UCSD-AML1 (cell line): Measurements from ENCODE around the gene TOMM34.

ENCODE experiments used
- DNase-seq: peaks from one replicate; lab custom pipeline; 2025; ENCODE audit not compliant: unreplicated experiment; lab: John Stamatoyannopoulos, UW

TOMM34 gene

DNA sequence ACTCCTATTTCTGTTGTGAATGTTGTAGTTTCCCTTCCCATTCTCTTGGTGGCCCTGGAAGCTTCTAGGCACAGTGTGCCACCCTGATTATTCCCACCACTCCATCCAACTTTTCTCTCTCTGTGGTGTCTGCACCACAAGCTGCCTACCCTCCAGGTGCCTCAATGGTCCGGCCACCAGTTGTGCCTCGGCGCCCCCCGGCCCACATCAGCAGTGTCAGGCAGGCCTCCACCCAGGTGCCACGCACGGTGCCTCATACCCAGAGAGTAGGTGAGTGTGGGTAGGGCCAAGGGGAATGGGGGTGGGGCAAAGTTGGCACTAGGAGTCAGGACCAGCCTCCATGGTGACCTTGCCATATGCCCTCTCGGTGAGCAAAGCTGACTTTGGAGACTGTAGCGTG is 27.3 kb downstream of the TOMM34 start:
- DNase-seq = no peak

DNA sequence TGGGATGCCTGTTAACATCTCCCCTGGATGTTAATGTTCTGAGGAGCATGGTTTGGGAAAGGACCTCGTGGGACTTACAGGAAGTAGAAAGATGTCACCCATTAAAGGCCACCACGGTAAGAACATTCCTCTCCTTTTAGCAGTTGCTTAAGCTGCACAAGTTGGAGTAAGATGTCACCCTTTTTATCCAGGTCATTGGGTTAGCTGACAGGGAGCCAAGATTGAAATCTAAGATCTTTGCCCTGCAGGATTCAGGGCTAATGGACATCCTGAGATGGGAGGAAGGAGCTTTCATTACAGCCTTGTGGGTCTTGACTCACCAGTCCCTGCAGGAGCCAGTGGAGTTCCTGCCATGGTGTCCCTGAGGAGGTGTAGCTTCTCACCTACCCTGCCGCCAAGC is 28.3 kb downstream of the TOMM34 start:
- no peak for DNase-seq

DNA sequence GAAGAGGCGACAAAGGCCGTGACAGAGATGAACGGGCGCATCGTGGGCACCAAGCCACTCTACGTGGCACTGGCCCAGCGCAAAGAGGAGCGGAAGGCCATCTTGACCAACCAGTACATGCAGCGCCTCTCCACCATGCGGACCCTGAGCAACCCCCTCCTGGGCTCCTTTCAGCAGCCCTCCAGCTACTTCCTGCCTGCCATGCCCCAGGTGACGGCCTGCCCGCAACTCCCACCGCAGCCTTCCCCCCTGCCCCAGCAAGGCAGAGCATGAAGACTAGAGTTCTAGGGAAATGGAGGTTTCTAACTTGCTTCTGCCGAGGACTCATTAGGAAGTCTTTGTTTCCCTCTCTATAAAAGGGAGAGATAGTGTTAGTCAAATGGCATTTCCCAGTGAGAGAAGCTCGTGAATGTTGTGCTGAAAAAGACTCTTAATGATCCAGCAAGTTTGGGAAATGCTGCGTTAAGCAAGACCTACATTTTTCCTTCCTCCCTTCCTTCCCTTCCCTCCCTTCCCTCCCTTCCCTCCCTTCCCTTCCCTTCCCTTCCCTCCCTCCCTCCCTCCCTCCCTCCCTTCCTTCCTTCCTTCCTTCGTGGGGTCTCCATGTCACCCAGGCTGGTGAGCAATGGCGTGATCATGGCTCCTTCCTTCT is 29.6 kb downstream of the TOMM34 start:
- DNase-seq = no peak

DNA sequence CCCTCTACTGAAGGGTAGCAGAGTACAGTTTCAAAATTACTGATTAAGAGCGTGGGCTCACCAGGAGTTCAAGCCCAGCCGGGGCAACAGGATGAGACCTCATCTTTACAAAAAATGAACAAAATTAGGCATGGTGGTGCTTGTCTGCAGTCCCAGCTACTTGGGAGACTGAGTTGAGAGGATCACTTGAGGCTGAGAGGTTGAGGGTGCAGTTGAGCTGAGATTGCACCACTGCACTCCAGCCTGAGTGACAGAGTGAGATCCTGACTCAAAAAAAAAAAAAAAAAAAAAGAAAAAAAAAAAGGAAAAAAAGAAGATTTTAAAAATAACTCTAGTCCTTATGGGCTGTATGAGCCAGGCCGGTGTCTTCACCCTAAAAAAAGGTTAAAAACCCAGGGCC is 31.6 kb downstream of the TOMM34 start:
- DNase-seq = no peak

DNA sequence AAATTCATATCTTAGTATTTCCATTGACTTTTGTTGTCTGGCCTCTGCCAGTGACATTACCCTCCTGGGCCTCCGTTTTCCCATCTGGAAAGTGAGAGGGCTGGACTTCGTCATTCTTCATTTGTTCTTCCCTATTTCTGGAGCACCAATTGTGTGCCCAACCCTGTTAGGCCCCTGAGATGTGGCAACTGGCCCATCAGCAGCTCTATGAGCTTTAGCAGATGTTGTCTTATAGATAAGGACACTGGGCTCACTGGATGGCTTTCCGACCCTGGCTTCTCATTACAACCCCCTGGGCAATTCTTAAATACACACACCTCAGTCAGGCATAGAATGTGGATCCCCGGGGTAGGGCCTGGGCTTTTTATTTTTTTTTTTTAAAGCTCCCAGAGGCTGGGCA is 35.7 kb downstream of the TOMM34 start:
- no peak for DNase-seq

DNA sequence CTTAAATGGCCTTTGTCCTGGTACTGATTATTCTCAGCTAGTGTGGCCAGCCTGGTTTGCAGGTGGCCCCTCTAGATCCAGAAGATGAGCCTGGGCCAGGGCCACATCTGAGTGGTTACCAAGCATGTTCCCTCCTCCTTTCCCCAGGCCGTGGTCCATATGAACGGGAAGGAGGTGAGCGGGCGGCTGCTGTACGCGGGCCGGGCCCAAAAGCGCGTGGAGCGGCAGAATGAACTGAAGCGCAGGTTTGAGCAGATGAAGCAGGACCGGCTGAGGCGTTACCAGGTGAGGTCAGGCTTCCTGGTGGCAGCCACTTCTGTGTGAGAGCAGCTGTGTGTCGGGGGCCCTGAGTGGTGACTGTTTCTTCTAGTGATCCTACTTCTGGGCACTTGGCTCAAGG is 38.8 kb downstream of the TOMM34 start:
- no peak for DNase-seq

DNA sequence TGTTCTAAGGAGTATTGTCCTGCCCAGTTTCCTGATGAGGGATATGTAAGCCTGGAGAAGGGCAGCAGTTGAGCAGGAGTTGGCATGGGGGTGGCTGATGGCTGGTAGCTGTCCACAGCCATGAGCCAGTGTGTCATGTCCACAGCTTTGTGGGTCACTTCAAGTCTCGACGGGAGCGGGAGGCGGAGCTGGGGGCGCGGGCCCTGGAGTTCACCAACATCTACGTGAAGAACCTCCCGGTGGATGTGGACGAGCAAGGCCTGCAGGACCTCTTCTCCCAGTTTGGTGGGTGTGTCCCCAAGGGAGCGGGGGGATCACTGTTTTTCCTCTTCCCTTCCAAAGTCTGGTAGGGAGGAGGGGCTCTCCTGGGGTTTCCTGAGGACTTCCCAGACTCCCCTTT is 41.4 kb downstream of the TOMM34 start:
- no peak for DNase-seq

DNA sequence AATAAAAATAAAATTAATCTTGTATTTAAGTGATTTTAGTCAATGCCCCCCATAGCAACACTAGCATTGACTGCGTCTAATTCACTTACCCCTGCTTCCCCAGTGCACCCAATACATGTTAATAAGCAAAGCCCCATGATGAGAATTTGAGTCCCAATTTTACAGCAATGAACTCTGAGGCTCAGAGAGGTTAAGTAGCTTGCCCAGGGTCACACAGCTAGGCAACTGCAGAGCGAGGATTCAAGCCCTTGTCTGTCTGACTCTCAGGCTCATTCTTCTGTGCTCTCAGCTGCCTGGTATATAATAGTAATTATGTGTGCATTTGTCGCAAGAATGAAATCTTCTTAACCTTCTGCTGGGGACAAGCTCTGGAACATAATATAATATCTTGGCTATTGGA is 41.9 kb downstream of the TOMM34 start:
- DNase-seq = no peak

DNA sequence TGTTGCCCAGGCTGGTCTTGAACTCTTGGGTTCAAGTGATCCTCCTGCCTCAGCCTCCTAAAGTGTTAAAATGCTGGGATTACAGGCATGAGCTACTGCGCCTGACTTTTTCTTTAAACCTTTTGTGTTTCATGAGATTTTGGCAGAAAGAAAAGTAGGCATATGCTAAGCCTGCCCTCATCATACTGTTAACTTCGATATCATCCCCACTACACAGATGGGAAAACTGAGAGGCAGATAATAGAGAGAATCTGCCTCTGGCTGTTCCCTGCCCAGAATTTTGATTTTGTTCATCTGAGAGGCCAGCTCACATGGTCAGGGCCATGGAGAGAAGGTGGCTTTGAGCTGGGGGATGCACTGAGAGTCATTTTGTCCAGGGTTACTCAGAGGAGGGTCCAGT is 42.8 kb downstream of the TOMM34 start:
- DNase-seq = no peak

DNA sequence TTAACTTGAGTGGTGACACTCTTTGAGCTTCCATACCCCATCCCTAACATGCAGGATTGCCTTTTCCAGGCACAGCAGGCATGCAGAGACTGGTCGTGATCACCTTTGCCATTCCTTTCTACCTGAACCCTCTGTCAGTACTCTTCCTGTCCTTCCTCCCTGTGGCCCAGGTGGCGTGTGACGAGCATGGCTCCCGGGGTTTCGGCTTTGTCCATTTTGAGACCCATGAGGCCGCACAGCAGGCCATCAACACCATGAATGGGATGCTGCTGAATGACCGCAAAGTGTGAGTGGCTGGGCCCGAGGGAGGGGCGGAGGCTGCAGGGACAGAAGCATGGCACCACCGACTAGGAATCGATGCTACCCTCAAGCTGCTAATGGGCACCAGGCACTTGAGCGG is 43.6 kb downstream of the TOMM34 start:
- DNase-seq = no peak

DNA sequence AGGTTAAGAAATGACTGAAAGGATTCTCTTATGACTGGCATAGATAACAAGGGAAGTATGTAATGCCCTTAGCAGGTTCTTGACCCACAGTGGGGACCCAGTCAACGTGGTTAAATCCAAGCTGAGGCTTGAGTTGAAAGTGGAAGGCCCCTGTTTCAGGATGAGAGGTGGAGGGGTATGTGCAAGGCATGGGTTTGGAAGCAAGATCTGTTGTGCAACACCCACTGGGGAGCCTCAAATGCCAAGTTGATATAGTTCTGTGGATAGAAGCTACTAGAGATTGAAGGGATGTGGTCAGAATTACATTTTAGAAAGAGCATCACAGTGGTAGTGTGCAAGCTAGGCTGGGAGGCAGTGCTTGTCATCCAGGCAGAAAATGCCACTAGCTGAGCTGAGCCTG is 45.3 kb downstream of the TOMM34 start:
- no peak for DNase-seq

DNA sequence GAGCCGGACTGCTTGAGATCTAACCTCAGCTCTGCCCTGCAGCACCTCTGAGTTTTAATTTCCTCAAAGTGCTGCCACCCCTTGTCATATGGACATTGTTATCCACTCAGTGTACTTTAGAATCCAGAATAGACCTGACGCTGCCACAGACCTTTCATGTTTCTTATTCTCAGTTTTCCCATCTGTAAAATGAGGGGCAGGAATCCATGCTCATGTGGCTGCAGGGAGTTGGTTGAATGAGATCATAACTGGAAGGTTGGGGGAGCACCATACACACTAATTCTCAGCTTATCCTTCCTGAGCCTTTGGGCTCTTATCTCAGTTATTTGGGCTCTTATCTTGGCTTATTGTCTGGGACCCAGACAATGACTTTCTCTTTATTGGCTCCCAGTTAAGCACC is 48.0 kb downstream of the TOMM34 start:
- no peak for DNase-seq

DNA sequence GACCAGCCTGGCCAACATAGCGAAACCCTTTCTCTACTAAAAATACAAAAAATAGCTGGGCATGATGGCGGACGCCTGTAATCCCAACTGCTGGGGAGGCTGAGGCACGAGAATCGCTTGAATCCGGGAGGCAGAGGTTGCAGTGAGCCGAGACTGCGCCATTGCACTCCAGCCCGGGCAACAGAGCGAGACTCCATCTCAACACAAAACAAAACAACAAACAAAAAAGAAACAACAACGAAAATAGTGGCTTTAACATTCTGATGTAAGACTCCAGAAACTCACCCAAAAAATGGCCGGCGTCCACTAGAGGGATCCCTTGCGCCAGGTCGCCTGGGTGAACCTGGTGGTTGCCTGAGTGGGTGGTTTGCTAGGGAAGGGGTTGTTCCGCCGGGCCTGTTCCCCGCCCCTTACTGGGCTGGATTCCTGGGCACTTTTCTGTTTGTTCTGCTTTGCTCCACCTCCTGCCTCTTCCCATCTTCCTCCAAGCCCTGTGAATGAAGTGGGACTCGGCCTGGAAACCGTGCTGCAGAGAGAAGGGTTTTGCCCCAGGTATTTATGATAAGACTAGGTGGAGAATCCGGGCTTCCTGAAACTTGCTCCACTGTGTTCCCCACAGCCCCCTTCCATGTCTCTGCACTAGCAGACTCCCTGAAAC is 48.8 kb downstream of the TOMM34 start:
- peak; percentile 77 for DNase-seq

DNA sequence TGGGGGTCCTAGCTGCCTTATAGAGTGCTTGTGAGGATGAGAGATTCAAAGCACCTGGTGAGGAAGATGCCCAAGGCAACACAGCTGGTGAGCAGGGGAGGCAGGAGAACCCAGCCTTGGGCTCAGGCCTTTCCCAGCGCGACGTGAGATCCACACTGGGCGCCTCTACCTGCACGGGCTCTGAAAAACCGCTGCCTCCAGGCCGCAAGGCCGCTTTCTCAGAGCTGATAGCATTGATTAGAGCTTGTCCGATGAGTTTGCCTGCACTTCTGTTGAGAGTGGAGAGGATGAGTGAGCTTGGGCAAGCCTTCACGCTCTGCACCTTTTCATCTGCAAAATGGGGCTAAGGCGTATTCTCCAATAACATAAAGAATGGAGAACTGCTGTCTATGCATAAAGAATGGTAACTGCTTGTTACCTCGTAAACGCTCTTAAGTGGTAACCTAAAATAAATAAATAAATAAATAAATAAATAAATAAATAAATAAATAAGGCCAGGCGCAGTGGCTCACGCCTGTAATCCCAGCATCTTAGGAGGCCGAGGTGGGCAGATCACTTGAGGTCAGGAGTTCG is 49.4 kb downstream of the TOMM34 start:
- no peak for DNase-seq

DNA sequence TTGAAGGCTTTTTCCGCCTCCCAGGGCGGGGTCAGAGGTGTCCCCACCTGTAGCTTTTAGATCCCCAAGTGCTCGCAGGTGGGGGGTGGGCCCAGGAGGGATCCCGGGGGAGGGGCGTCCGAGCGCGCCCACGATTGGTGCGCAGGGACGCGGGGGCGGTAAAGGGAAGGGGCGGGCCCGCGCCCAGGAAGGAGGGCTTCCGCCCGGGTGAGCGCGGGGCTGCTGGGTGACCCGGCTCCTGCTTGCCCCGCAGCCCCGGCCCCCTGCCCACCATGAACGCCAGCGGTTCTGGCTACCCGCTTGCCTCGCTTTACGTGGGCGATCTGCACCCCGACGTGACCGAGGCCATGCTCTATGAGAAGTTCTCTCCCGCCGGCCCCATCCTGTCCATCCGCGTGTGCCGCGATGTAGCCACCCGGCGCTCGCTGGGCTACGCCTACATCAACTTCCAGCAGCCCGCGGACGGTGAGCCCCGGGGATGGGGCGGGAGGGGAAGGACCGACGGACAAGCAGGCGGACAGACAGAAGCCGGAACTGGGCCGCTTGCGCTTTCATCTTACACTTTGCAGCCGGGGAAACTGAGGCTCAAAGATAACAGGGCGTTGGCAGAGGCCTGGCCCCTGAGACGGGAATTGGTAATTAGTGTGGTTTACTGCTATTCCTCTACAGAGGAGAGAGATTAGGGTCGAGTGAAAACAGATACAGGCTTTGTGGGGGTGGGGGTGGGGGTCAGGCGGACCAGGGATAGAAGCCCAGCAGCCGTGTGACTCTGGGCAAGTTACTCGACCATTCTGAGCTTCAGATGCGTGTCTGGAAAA is 50.1 kb downstream of the TOMM34 start, which contains the start of gene PABPC1L:
Gene PABPC1L, plus strand, starts transcription at position 189 of the 818 bp plus-strand sequence. Its CDS starts 84 bp downstream, at position 273.
- DNase-seq = peak; percentile 77

DNA sequence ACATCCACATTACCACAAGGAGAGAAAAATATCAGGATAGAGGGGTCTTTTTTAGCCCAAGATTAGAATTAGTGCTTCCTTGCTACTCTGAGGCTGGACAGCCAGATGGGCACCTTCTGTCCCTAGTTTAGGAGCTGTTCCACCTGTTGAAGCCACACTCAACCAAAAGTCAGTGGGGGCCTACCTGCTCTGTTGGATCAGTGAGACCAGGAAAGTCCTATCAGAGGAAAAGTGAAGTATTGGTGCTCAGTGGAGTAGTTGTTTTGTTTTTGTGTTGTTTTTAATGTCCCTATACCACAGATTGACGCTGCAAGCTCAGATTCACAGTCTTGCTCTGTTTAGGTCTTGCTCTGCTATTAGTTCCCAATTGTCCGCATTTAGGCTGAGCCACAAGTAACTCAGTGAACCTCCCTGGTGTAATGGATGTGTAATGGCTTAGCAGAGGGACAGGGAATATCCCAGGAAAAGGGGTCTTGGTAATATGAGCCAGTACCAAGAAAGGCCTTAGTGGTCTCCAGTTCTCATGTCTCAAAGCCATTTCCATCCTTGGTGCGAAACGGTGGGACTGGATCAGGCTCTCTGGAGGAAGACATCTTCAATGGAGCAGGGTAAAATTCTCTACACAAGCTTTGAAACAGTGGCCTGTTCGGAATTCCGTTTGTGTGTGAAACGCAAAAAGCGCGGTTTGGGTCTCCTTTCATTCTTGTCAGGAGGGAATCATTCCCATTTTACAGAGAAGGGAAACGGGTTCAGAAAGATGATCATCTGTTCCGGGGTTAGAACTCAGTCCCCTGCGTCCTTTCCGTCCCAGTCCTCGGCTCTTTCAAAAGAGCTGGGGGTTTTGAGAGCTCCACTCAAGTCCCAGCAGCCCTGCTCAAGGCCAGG is 51.0 kb downstream of the TOMM34 start:
- no peak for DNase-seq

DNA sequence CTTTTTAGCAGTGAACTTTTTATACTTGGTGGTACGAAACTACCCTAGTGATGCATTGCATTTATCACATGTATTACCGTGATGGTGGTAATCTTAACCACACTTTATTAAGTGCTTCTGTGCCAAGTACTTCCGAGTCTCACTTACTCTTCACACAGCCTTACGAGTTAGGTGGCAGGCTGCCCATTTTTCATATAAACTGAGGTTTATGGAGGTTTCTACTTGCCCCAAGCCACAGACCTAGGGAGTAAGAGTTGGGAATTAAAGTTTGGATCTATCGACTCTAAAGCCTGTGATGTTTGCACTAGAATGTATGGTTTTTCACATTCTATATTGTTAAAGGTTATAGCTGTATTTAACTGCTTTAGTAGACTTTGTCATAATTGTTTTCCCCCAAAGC is 55.8 kb downstream of the TOMM34 start:
- DNase-seq = no peak

DNA sequence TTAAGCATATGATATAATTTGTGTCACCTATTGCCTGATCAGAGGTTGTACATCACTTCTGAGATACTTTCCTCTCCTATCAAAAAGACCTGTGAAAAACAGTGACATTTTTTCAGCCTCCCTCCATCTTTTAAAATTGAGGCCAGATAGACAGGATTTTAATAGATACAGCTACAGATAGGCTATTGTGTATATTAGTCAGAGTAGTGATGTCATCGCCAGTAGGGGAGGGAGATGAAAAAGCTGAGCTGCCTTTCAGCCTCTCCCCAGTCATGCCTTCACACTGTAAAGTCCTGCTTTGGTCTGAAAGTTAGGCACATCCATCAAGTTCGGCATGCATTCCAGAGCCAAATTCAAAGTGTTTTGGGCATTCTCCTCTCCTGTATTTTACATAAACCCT is 58.2 kb downstream of the TOMM34 start:
- no peak for DNase-seq

DNA sequence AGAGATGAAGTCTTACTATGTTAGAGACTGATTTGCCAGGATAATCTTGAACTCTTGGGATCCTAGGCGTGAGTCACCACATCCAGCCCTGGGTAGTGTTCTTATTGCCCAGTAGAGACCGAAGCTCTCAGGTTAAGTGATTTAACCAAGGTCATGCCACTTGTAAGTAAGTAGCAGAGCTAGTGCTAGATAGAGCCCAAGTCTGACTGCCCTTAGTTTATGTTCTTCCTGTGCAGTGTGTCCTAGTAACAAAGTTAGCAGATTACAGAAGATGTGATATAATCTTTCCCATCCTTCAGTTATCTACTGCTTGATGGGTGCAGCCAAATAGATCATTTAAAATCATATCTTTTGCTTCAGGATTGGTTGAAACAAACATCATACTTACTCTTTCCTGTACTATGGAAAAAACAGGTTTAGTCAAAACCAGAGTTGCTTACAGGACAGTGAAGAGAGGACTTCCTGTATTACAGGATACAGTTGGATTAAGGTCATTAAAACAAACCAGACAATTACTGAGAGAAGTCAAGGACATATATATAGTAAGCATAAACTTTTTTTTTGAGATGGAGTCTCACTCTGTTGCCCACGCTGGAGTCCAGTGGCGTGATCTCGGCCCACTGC is 59.9 kb downstream of the TOMM34 start:
- DNase-seq = no peak

DNA sequence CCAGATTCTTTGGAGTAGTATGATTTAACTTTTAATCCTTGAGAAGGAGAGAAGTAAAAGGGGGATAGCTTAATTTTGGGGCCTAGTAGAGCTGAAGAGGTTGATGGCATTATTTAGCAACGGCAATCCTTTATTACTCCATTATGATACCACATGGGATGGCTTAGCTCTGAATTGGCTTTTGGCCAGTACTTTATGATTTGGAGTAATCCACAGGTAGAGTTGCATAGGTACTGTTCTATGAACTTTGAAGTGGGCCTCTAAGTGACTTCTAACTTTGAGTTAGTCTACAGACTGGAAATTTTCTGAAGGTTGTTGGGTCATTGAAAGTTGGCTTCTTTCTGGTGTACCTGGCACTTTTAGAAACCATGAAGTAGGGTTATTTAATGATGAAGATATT is 63.1 kb downstream of the TOMM34 start:
- no peak for DNase-seq
